Thoracic aorta (tissue), 2 donors: ENCODE measurements around the gene L1CAM. TPM values are rescaled to one million over a fixed set of nuclear protein-coding genes. Genes with fewer than 3 reads are reported as not detected.

ENCODE experiments used
- ATAC-seq: fragments of 150-250 bp; one replicate; pipeline ENCODE4 v1.8.0; 2017; ENCODE audit warnings: low read depth; ENCODE audit not compliant: insufficient number of reproducible peaks, low FRiP score
- DNase-seq: peaks from one replicate; pipeline ENCODE4 v3.0.0-alpha.2; 2020; ENCODE audit warnings: low spot score
- H3K27ac ChIP-seq, 2 donors: fragments of 200-600 bp; sonication (generic); 1 replicate in 1 of 2; 2 replicates in 1 of 2; pipeline ENCODE4 v1.5.1; 2016; ENCODE audit warnings: mild to moderate bottlenecking in 2 of 2, moderate library complexity in 2 of 2
- H3K27me3 ChIP-seq: fragments of 200-600 bp; sonication (generic); replicated peaks from 2 replicates; pipeline ENCODE4 v1.6.0; 2016; ENCODE audit warnings: mild to moderate bottlenecking; ENCODE audit not compliant: insufficient read depth
- H3K36me3 ChIP-seq: fragments of 200-600 bp; sonication (generic); one replicate; pipeline ENCODE4 v1.5.1; 2016
- H3K4me1 ChIP-seq, 2 donors: fragments of 200-600 bp; sonication (generic); 1 replicate in 1 of 2; 2 replicates in 1 of 2; pipeline versions ENCODE4 v1.5.1 to v1.6.0; 2016; ENCODE audit warnings: low read depth in 2 of 2, mild to moderate bottlenecking in 1 of 2; ENCODE audit not compliant: control insufficient read depth in 1 of 2
- H3K4me3 ChIP-seq: fragments of 200-600 bp; sonication (generic); 2 replicates; pipeline ENCODE4 v1.5.1; 2016; ENCODE audit warnings: mild to moderate bottlenecking
- H3K9me3 ChIP-seq: fragments of 200-600 bp; sonication (generic); 2 replicates; pipeline ENCODE4 v1.5.1; 2016
- CTCF ChIP-seq: fragments of 200-600 bp; sonication (generic); IDR thresholded peaks from one replicate; pipeline ENCODE4 v1.5.1; 2019; ENCODE audit warnings: antibody characterized with exemption
- total RNA-seq, 2 donors: library from RNA; depleted of rRNA; stranded (reverse); fragments of >200 nt; gene quantifications; one replicate each; pipeline versions ENCODE4 v1.1.0 to v1.2.3, GENCODE V29; 2016

L1CAM gene
- total RNA-seq, 2 donors from 2014 or later = 1.1 to 18.3 TPM

- Histone ChIP-seq H3K27ac (no peak overlapping the region), H3K4me3 (no peak overlapping the region), H3K9me3 (no peaks in the 10 kb centered on the region), H3K4me1 (no peaks in the 10 kb centered on the region), H3K27me3 (no peaks in the 10 kb centered on the region), H3K36me3 (no peaks in the 10 kb centered on the region)
- ATAC-seq (no peak), DNase-seq (no peak)
- no peak for TF ChIP-seq CTCF
These were observed 11.4 kb downstream of the L1CAM start for GRCh38 chrX:153874366-153875125.

GRCh38 chrX:153874085-153874365, 11.9 kb downstream of the L1CAM start:
- DNase-seq (no peak), ATAC-seq (no peak)
- Histone ChIP-seq H3K4me3 (no peak overlapping the region), H3K4me1 (no peaks in the 10 kb centered on the region), H3K27ac (no peak overlapping the region), H3K9me3 (no peaks in the 10 kb centered on the region), H3K27me3 (no peaks in the 10 kb centered on the region), H3K36me3 (no peaks in the 10 kb centered on the region)
- TF ChIP-seq CTCF = no peak

GRCh38 chrX:153873282-153874084, 12.5 kb downstream of the L1CAM start:
- no peaks in the 10 kb centered on the region for H3K4me1 ChIP-seq
- no peak overlapping the region for H3K4me3 ChIP-seq
- no peak for TF ChIP-seq CTCF
- H3K27ac ChIP-seq = no peak overlapping the region
- DNase-seq = no peak
- no peak for ATAC-seq
- no peaks in the 10 kb centered on the region for H3K36me3 ChIP-seq
- no peaks in the 10 kb centered on the region for H3K9me3 ChIP-seq
- no peaks in the 10 kb centered on the region for H3K27me3 ChIP-seq

GRCh38 chrX:153871946-153872878, 13.8 kb downstream of the L1CAM start:
- Histone ChIP-seq H3K27ac (no peak overlapping the region), H3K4me1 (no peaks in the 10 kb centered on the region), H3K36me3 (no peaks in the 10 kb centered on the region), H3K4me3 (no peak overlapping the region), H3K27me3 (no peaks in the 10 kb centered on the region), H3K9me3 (no peaks in the 10 kb centered on the region)
- no peak for TF ChIP-seq CTCF
- ATAC-seq = no peak
- DNase-seq = no peak

GRCh38 chrX:153871451-153871850, 14.5 kb downstream of the L1CAM start:
- Histone ChIP-seq H3K4me3 (no peak overlapping the region), H3K9me3 (no peaks in the 10 kb centered on the region), H3K27me3 (no peaks in the 10 kb centered on the region), H3K27ac (no peak overlapping the region), H3K4me1 (no peaks in the 10 kb centered on the region), H3K36me3 (no peaks in the 10 kb centered on the region)
- no peak for ATAC-seq
- DNase-seq = no peak
- no peak for TF ChIP-seq CTCF
